ENCODE measurements around the gene TEK.

The TEK gene

GRCh38 chr9:27107241-27107640 is 1.8 kb upstream of the TEK start:
- Mint-ChIP-seq H3K36me3 (no peaks in the 10 kb centered on the region), H3K4me3 (no peak overlapping the region), H3K27ac (no peak overlapping the region), H3K27me3 (no peaks in the 10 kb centered on the region), H3K4me1 (no peaks in the 10 kb centered on the region), H3K9me3 (no peaks in the 10 kb centered on the region)

- H3K27ac Mint-ChIP-seq, result no peak overlapping the region
- no peak overlapping the region for H3K4me3 Mint-ChIP-seq
- H3K36me3 Mint-ChIP-seq, result no peaks in the 10 kb centered on the region
- H3K4me1 Mint-ChIP-seq, result no peaks in the 10 kb centered on the region
- peaks cover 3% of the 10 kb centered on the region for H3K27me3 Mint-ChIP-seq
- H3K9me3 Mint-ChIP-seq, result no peaks in the 10 kb centered on the region
These were observed 596 bp downstream of the TEK start for GRCh38 chr9:27109621-27110020.

GRCh38 chr9:27110181-27110580 is 1.2 kb downstream of the TEK start:
- H3K9me3 Mint-ChIP-seq, result no peaks in the 10 kb centered on the region
- H3K4me1 Mint-ChIP-seq, result no peaks in the 10 kb centered on the region
- H3K27me3 Mint-ChIP-seq, result peaks cover 3% of the 10 kb centered on the region
- no peaks in the 10 kb centered on the region for H3K36me3 Mint-ChIP-seq
- H3K4me3 Mint-ChIP-seq, result no peak overlapping the region
- H3K27ac Mint-ChIP-seq, result no peak overlapping the region

GRCh38 chr9:27112235-27112634 is 3.2 kb downstream of the TEK start:
- H3K4me3 Mint-ChIP-seq, result no peak overlapping the region
- H3K36me3 Mint-ChIP-seq, result no peaks in the 10 kb centered on the region
- peaks cover 3% of the 10 kb centered on the region for H3K27me3 Mint-ChIP-seq
- H3K4me1 Mint-ChIP-seq, result no peaks in the 10 kb centered on the region
- H3K9me3 Mint-ChIP-seq, result no peaks in the 10 kb centered on the region
- H3K27ac Mint-ChIP-seq, result no peak overlapping the region

- Mint-ChIP-seq H3K4me1 (no peaks in the 10 kb centered on the region), H3K9me3 (no peaks in the 10 kb centered on the region), H3K4me3 (no peak overlapping the region), H3K36me3 (no peaks in the 10 kb centered on the region), H3K27me3 (peaks cover 7% of the 10 kb centered on the region), H3K27ac (no peak overlapping the region)
These were observed 8.6 kb downstream of the TEK start for GRCh38 chr9:27117489-27118135.

GRCh38 chr9:27118916-27119315 is 9.9 kb downstream of the TEK start:
- H3K27ac Mint-ChIP-seq, result no peak overlapping the region
- no peak overlapping the region for H3K4me3 Mint-ChIP-seq
- H3K9me3 Mint-ChIP-seq, result no peaks in the 10 kb centered on the region
- peaks cover 5% of the 10 kb centered on the region for H3K27me3 Mint-ChIP-seq
- no peaks in the 10 kb centered on the region for H3K4me1 Mint-ChIP-seq
- no peaks in the 10 kb centered on the region for H3K36me3 Mint-ChIP-seq

- Mint-ChIP-seq H3K27me3 (peaks cover 5% of the 10 kb centered on the region), H3K27ac (no peak overlapping the region), H3K9me3 (no peaks in the 10 kb centered on the region), H3K4me1 (no peaks in the 10 kb centered on the region), H3K4me3 (no peak overlapping the region), H3K36me3 (no peaks in the 10 kb centered on the region)
These were observed 15.1 kb downstream of the TEK start for GRCh38 chr9:27124151-27124550.

- Mint-ChIP-seq H3K4me3 (no peak overlapping the region), H3K4me1 (no peaks in the 10 kb centered on the region), H3K27ac (no peak overlapping the region), H3K36me3 (no peaks in the 10 kb centered on the region), H3K9me3 (no peaks in the 10 kb centered on the region), H3K27me3 (peaks cover 9% of the 10 kb centered on the region)
These were observed 16.0 kb downstream of the TEK start for GRCh38 chr9:27125030-27125429.

GRCh38 chr9:27125936-27126335 is 16.9 kb downstream of the TEK start:
- no peaks in the 10 kb centered on the region for H3K36me3 Mint-ChIP-seq
- no peak overlapping the region for H3K4me3 Mint-ChIP-seq
- H3K4me1 Mint-ChIP-seq, result no peaks in the 10 kb centered on the region
- H3K9me3 Mint-ChIP-seq, result no peaks in the 10 kb centered on the region
- peaks cover 12% of the 10 kb centered on the region for H3K27me3 Mint-ChIP-seq
- H3K27ac Mint-ChIP-seq, result no peak overlapping the region

- no peaks in the 10 kb centered on the region for H3K36me3 Mint-ChIP-seq
- no peak overlapping the region for H3K4me3 Mint-ChIP-seq
- peaks cover 12% of the 10 kb centered on the region for H3K27me3 Mint-ChIP-seq
- H3K4me1 Mint-ChIP-seq, result no peaks in the 10 kb centered on the region
- H3K27ac Mint-ChIP-seq, result no peak overlapping the region
- no peaks in the 10 kb centered on the region for H3K9me3 Mint-ChIP-seq
These were observed 17.6 kb downstream of the TEK start for GRCh38 chr9:27126670-27127069.

GRCh38 chr9:27129221-27129620 is 20.2 kb downstream of the TEK start:
- no peaks in the 10 kb centered on the region for H3K4me1 Mint-ChIP-seq
- H3K36me3 Mint-ChIP-seq, result no peaks in the 10 kb centered on the region
- no peak overlapping the region for H3K4me3 Mint-ChIP-seq
- peaks cover 7% of the 10 kb centered on the region for H3K27me3 Mint-ChIP-seq
- no peak overlapping the region for H3K27ac Mint-ChIP-seq
- H3K9me3 Mint-ChIP-seq, result no peaks in the 10 kb centered on the region

- Mint-ChIP-seq H3K27ac (no peak overlapping the region), H3K27me3 (peaks cover 7% of the 10 kb centered on the region), H3K4me1 (no peaks in the 10 kb centered on the region), H3K4me3 (no peak overlapping the region), H3K9me3 (no peaks in the 10 kb centered on the region), H3K36me3 (no peaks in the 10 kb centered on the region)
These were observed 22.7 kb downstream of the TEK start for GRCh38 chr9:27131731-27132130.

GRCh38 chr9:27133817-27134216 is 24.8 kb downstream of the TEK start:
- Mint-ChIP-seq H3K36me3 (no peaks in the 10 kb centered on the region), H3K4me1 (no peaks in the 10 kb centered on the region), H3K27me3 (peaks cover 7% of the 10 kb centered on the region), H3K9me3 (no peaks in the 10 kb centered on the region), H3K27ac (no peak overlapping the region), H3K4me3 (no peak overlapping the region)

- Mint-ChIP-seq H3K4me1 (no peaks in the 10 kb centered on the region), H3K27me3 (peaks cover 4% of the 10 kb centered on the region), H3K4me3 (no peak overlapping the region), H3K9me3 (peaks cover 5% of the 10 kb centered on the region), H3K36me3 (no peaks in the 10 kb centered on the region), H3K27ac (no peak overlapping the region)
These were observed 33.4 kb downstream of the TEK start for GRCh38 chr9:27142299-27142930.

GRCh38 chr9:27145143-27145542 is 36.1 kb downstream of the TEK start:
- H3K4me3 Mint-ChIP-seq, result no peak overlapping the region
- H3K27me3 Mint-ChIP-seq, result peaks cover 4% of the 10 kb centered on the region
- peaks cover 5% of the 10 kb centered on the region for H3K9me3 Mint-ChIP-seq
- no peaks in the 10 kb centered on the region for H3K36me3 Mint-ChIP-seq
- H3K27ac Mint-ChIP-seq, result no peak overlapping the region
- no peaks in the 10 kb centered on the region for H3K4me1 Mint-ChIP-seq

- H3K36me3 Mint-ChIP-seq, result no peaks in the 10 kb centered on the region
- H3K4me1 Mint-ChIP-seq, result no peaks in the 10 kb centered on the region
- H3K9me3 Mint-ChIP-seq, result no peaks in the 10 kb centered on the region
- H3K4me3 Mint-ChIP-seq, result no peak overlapping the region
- no peak overlapping the region for H3K27ac Mint-ChIP-seq
- H3K27me3 Mint-ChIP-seq, result peaks cover 3% of the 10 kb centered on the region
These were observed 40.6 kb downstream of the TEK start for GRCh38 chr9:27149651-27150050.

Measured in activated naive CD4-positive, alpha-beta T cell treated with anti-CD3 and anti-CD28 coated beads, Interleukin-2, amount 50 U/mL, for 24 hours (primary cell).